GM12875 (cell line): ENCODE measurements around the gene CLIC1.

Experiments
- H3K4me3 ChIP-seq: one replicate; pipeline ENCODE4 v1.5.1; 2011; ENCODE audit warnings: low read depth, low read length, control low read depth
- CTCF ChIP-seq: IDR thresholded peaks from 2 replicates; pipeline ENCODE4 v1.5.1; 2011; ENCODE audit warnings: low read depth, mild to moderate bottlenecking, control low read depth, inconsistent platforms, low read length, moderate library complexity, borderline replicate concordance; ENCODE audit not compliant: insufficient read depth

CLIC1 gene

GRCh38 chr6:31749301-31750036 is 13.1 kb upstream of the CLIC1 start:
- TF ChIP-seq CTCF = no peak
- no peak overlapping the region for H3K4me3 ChIP-seq

GRCh38 chr6:31744422-31744821 is 8.1 kb upstream of the CLIC1 start:
- no peak for TF ChIP-seq CTCF
- no peak overlapping the region for H3K4me3 ChIP-seq

GRCh38 chr6:31742894-31743293 is 6.6 kb upstream of the CLIC1 start:
- H3K4me3 ChIP-seq = no peak overlapping the region
- TF ChIP-seq CTCF = no peak

GRCh38 chr6:31741815-31742214 is 5.5 kb upstream of the CLIC1 start:
- no peak for TF ChIP-seq CTCF
- H3K4me3 ChIP-seq = no peak overlapping the region

GRCh38 chr6:31740397-31741223 is 4.3 kb upstream of the CLIC1 start:
- peak overlapping the region; percentile 68 for H3K4me3 ChIP-seq
- TF ChIP-seq CTCF = no peak

GRCh38 chr6:31739639-31740396 is 3.5 kb upstream of the CLIC1 start, which contains the start of gene MSH5:
Gene MSH5, plus strand, starts transcription at chr6:31740005. Its CDS starts 462 bp downstream, at chr6:31740467.
- no peak for TF ChIP-seq CTCF
- peak within 1 kb of the TSS; percentile 68 for H3K4me3 ChIP-seq
